Panc1 (cell line): ENCODE data around the gene NPW.

ENCODE experiments used
- CTCF ChIP-seq: fragments of 450-650 bp; IDR thresholded peaks from 2 replicates; pipeline ENCODE4 v1.5.1; 2017; ENCODE audit warnings: mild to moderate bottlenecking
- POLR2AphosphoS5 ChIP-seq: IDR thresholded peaks from 2 replicates; pipeline ENCODE4 v1.6.1; 2012; ENCODE audit warnings: mild to moderate bottlenecking, low read depth, low read length, moderate library complexity
- REST ChIP-seq, 2 experiments: IDR thresholded peaks; 2 replicates each; pipeline ENCODE4 v1.6.1; 2011 to 2012; ENCODE audit warnings: low read depth in 2 of 2, control low read depth in 1 of 2, low read length in 1 of 2, mild to moderate bottlenecking in 1 of 2, moderate library complexity in 1 of 2; ENCODE audit not compliant: insufficient read depth in 1 of 2
- SIN3A ChIP-seq: IDR thresholded peaks from 2 replicates; pipeline ENCODE4 v1.6.1; 2012; ENCODE audit warnings: low read depth, mild to moderate bottlenecking, low read length, moderate library complexity, borderline replicate concordance; ENCODE audit not compliant: insufficient read depth
- TCF7L2 ChIP-seq: IDR thresholded peaks from 2 replicates; pipeline ENCODE4 v1.6.1; 2011; ENCODE audit warnings: mild to moderate bottlenecking, low read depth, low read length, inconsistent platforms

GRCh38 chr16:1985466-1986150 lies 34.0 kb upstream of the NPW start:
- TF ChIP-seq TCF7L2 (no peak), CTCF (no peak), SIN3A (no peak), REST (IDR thresholded peaks at IDR 0.05; ENCODE audit: insufficient read depth in 1 of 2, low read depth in 2 of 2, low read length in 1 of 2) (no peak), POLR2AphosphoS5 (no peak)
